Ishikawa (cell line): ENCODE results near the gene LAMB4.

Experiments used
- CEBPB ChIP-seq: IDR thresholded peaks from 2 replicates; pipeline ENCODE4 v1.6.1; 2012
- CREB1 ChIP-seq: IDR thresholded peaks from 2 replicates; pipeline ENCODE4 v1.6.1; 2012; ENCODE audit warnings: low read depth
- EGR1 ChIP-seq: IDR thresholded peaks from 2 replicates; pipeline ENCODE4 v1.6.1; 2012
- EP300 ChIP-seq: IDR thresholded peaks from 2 replicates; pipeline ENCODE4 v1.6.1; 2012; ENCODE audit warnings: borderline replicate concordance
- FOXM1 ChIP-seq: IDR thresholded peaks from 2 replicates; pipeline ENCODE4 v1.6.1; 2012; ENCODE audit warnings: low read depth, borderline replicate concordance
- MAX ChIP-seq: IDR thresholded peaks from 2 replicates; pipeline ENCODE4 v1.6.1; 2012
- NFIC ChIP-seq: IDR thresholded peaks from 2 replicates; pipeline ENCODE4 v1.6.1; 2012
- RAD21 ChIP-seq: IDR thresholded peaks from 2 replicates; pipeline ENCODE4 v1.6.1; 2012; ENCODE audit warnings: low read depth
- TAF1 ChIP-seq: IDR thresholded peaks from 2 replicates; pipeline ENCODE4 v1.6.1; 2012; ENCODE audit warnings: low read depth, mild to moderate bottlenecking
- TCF12 ChIP-seq: IDR thresholded peaks from 2 replicates; pipeline ENCODE4 v1.6.1; 2012; ENCODE audit warnings: low read depth
- TEAD4 ChIP-seq: IDR thresholded peaks from 2 replicates; pipeline ENCODE4 v1.6.1; 2012
- USF1 ChIP-seq: IDR thresholded peaks from 2 replicates; pipeline ENCODE4 v1.6.1; 2012
- YY1 ChIP-seq: IDR thresholded peaks from 2 replicates; pipeline ENCODE4 v1.6.1; 2012; ENCODE audit warnings: low read depth
- ZBTB7A ChIP-seq: IDR thresholded peaks from 2 replicates; pipeline ENCODE4 v1.6.1; 2012; ENCODE audit warnings: low read depth
- TF ChIP-seq, protein P1 (sequence below): IDR thresholded peaks from 2 replicates; pipeline ENCODE4 v1.6.1; 2012; ENCODE audit warnings: low read depth, mild to moderate bottlenecking

LAMB4 gene

DNA sequence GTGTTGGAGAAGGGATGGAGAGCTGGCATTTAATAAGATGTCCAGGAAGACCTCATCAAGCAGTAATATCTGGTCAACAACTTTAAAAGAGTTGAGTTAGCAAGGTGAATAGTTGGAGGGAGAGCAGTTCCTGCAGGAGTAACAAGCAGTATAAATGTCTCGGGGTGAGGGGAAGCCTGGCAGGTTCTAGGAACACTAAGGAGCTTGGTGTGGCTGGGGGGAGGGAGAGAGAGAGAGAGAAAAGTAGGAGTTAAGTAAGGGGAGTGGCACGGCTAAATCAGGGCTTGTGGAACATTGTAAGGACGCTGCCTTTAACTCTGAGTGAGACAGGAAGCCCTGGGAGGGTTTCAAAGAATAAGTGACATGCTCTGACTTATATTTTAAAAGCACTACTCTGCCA lies 22.0 kb upstream of the LAMB4 start:
- TF ChIP-seq EGR1, result no peak
- no peak for TF ChIP-seq USF1
- TF ChIP-seq, protein P1, sequence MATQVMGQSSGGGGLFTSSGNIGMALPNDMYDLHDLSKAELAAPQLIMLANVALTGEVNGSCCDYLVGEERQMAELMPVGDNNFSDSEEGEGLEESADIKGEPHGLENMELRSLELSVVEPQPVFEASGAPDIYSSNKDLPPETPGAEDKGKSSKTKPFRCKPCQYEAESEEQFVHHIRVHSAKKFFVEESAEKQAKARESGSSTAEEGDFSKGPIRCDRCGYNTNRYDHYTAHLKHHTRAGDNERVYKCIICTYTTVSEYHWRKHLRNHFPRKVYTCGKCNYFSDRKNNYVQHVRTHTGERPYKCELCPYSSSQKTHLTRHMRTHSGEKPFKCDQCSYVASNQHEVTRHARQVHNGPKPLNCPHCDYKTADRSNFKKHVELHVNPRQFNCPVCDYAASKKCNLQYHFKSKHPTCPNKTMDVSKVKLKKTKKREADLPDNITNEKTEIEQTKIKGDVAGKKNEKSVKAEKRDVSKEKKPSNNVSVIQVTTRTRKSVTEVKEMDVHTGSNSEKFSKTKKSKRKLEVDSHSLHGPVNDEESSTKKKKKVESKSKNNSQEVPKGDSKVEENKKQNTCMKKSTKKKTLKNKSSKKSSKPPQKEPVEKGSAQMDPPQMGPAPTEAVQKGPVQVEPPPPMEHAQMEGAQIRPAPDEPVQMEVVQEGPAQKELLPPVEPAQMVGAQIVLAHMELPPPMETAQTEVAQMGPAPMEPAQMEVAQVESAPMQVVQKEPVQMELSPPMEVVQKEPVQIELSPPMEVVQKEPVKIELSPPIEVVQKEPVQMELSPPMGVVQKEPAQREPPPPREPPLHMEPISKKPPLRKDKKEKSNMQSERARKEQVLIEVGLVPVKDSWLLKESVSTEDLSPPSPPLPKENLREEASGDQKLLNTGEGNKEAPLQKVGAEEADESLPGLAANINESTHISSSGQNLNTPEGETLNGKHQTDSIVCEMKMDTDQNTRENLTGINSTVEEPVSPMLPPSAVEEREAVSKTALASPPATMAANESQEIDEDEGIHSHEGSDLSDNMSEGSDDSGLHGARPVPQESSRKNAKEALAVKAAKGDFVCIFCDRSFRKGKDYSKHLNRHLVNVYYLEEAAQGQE, result no peak
- no peak for TF ChIP-seq TAF1
- TF ChIP-seq TEAD4, result no peak
- no peak for TF ChIP-seq FOXM1
- no peak for TF ChIP-seq NFIC
- no peak for TF ChIP-seq TCF12

DNA sequence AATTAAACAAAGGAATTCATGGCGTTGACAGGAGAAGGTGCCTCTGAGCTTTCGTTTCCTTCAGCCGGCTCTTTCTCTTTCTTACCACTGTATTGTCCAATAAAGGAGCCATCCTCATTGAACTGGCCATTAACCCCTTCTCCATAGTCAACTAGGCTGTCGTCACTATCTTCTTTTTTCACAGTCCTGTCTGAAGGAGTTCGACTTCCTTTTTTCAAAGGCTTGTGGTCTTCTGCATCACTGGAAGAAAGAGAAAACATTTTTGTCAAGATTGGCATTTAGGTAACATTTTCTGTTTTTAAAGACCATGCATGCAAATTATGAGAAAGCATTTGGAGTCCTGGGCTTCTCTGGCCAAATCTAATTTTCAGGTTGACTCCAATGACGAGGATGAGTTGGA lies 19.7 kb upstream of the LAMB4 start:
- TF ChIP-seq TEAD4 (no peak), MAX (no peak), YY1 (no peak), EGR1 (no peak), ZBTB7A (no peak), CEBPB (no peak), TAF1 (no peak), RAD21 (no peak), FOXM1 (no peak), EP300 (no peak), USF1 (no peak), CREB1 (no peak), TCF12 (no peak), NFIC (no peak)
- TF ChIP-seq, protein P1, result no peak

GRCh38 chr7:108149119-108149518 lies 19.0 kb upstream of the LAMB4 start:
- no peak for TF ChIP-seq YY1
- TF ChIP-seq FOXM1, result no peak
- TF ChIP-seq MAX, result no peak
- TF ChIP-seq, protein P1, result no peak
- no peak for TF ChIP-seq ZBTB7A
- TF ChIP-seq CEBPB, result no peak

DNA sequence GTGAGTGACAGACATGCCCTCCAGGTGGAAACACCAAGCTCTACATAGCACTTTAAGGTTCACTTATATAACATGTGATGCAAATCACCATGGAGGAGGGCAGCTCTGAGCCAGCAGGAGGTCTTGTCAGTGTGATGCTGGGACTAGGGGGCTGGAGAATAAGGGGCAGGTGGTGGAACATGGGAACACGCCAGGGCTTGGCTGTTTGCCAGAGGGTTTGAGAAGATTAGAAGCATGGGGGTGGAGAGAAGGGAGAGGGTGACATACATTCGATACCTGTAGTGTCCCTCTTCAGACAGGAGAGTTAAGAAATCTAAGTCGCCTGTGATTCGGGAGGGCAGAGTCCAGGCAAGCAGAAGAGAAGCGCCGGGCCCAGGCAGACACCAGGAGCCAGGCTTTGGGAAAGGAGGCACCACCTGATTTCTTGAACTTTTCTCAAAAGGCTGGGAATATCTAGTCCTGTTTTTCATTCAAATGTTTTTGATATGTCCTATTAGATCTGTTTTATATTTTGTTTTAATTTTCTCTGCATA lies 16.9 kb upstream of the LAMB4 start:
- TF ChIP-seq EGR1, result no peak
- TF ChIP-seq ZBTB7A, result no peak
- TF ChIP-seq, protein P1, result no peak
- no peak for TF ChIP-seq EP300
- TF ChIP-seq TEAD4, result no peak
- TF ChIP-seq YY1, result no peak
- no peak for TF ChIP-seq CREB1
- TF ChIP-seq TAF1, result no peak
- no peak for TF ChIP-seq USF1
- no peak for TF ChIP-seq FOXM1
- TF ChIP-seq MAX, result no peak
- no peak for TF ChIP-seq RAD21
- no peak for TF ChIP-seq CEBPB
- TF ChIP-seq NFIC, result no peak
- TF ChIP-seq TCF12, result no peak
